ENCODE measurements around the gene TMPRSS11A.
A peak's percentile ranks its signal among the peaks of the same experiment; 100 is the strongest.

Gene TMPRSS11A

GRCh38 chr4:67963356-67963755, at the start of gene TMPRSS11A:
TMPRSS11A (minus strand) TSS chr4:67963493; CDS start chr4:67963393, 100 bp downstream.
- DNase-seq, result no peak

GRCh38 chr4:68011684-68012083, 48.4 kb upstream of the TMPRSS11A start:
- no peak for DNase-seq

- no peak for DNase-seq
Observed at GRCh38 chr4:68002906-68003305, 39.6 kb upstream of the TMPRSS11A start.

- DNase-seq, result no peak
Observed at GRCh38 chr4:67996127-67996526, 32.8 kb upstream of the TMPRSS11A start.

GRCh38 chr4:67988991-67989390, 25.7 kb upstream of the TMPRSS11A start:
- no peak for DNase-seq

GRCh38 chr4:67983333-67983732, 20.0 kb upstream of the TMPRSS11A start:
- no peak for DNase-seq

GRCh38 chr4:67980512-67980911, 17.2 kb upstream of the TMPRSS11A start:
- DNase-seq, result no peak

GRCh38 chr4:67973608-67974007, 10.3 kb upstream of the TMPRSS11A start:
- DNase-seq, result no peak

- no peak for DNase-seq
Observed at GRCh38 chr4:67954890-67955289, 8.4 kb downstream of the TMPRSS11A start.

- DNase-seq, result no peak
Observed at GRCh38 chr4:67941074-67941473, 22.2 kb downstream of the TMPRSS11A start.

- no peak for DNase-seq
Observed at GRCh38 chr4:67940506-67940905, 22.8 kb downstream of the TMPRSS11A start.

GRCh38 chr4:67939195-67939594, 24.1 kb downstream of the TMPRSS11A start:
- no peak for DNase-seq

GRCh38 chr4:67935888-67936287, 27.4 kb downstream of the TMPRSS11A start:
- DNase-seq, result no peak

GRCh38 chr4:67934628-67935027, 28.7 kb downstream of the TMPRSS11A start:
- DNase-seq, result peak; percentile 91

- no peak for DNase-seq
Observed at GRCh38 chr4:67933755-67934154, 29.5 kb downstream of the TMPRSS11A start.

- no peak for DNase-seq
Observed at GRCh38 chr4:67933038-67933437, 30.3 kb downstream of the TMPRSS11A start.

- DNase-seq, result no peak
Observed at GRCh38 chr4:67931256-67931655, 32.0 kb downstream of the TMPRSS11A start.

- DNase-seq, result no peak
Observed at GRCh38 chr4:67929426-67929825, 33.9 kb downstream of the TMPRSS11A start.

- peak; percentile 52 for DNase-seq
Observed at GRCh38 chr4:67928546-67928945, 34.7 kb downstream of the TMPRSS11A start.

- DNase-seq, result no peak
Observed at GRCh38 chr4:67927251-67927650, 36.0 kb downstream of the TMPRSS11A start.

GRCh38 chr4:67926485-67926884, 36.8 kb downstream of the TMPRSS11A start:
- DNase-seq, result no peak

GRCh38 chr4:67922697-67923096, 40.6 kb downstream of the TMPRSS11A start:
- no peak for DNase-seq

- no peak for DNase-seq
Observed at GRCh38 chr4:67918428-67918827, 44.9 kb downstream of the TMPRSS11A start.

- DNase-seq, result no peak
Observed at GRCh38 chr4:67915400-67915966, 47.8 kb downstream of the TMPRSS11A start.

GRCh38 chr4:67912080-67912479, 51.2 kb downstream of the TMPRSS11A start:
- DNase-seq, result no peak

GRCh38 chr4:67911638-67912037, 51.7 kb downstream of the TMPRSS11A start:
- no peak for DNase-seq

All from DMS153 (cell line).